T-helper 2 cell treated with Interferon-gamma antibody and Interleukin-4, amounts not matched to agents 100 ng/mL and 5 ng/mL, for 36 hours (primary cell): Measurements from ENCODE around the gene KATNA1. TPM values are rescaled to one million over a fixed set of nuclear protein-coding genes. Genes with fewer than 3 reads are reported as not detected.

ENCODE experiments used
- intact Hi-C: fragments of 100-400 bp; cut with micrococcal nuclease; formaldehyde crosslinking; loops from one replicate; pipeline ENCODE4 v1.15.1; 2023
- total RNA-seq: library from RNA; stranded (reverse); gene quantifications from 2 replicates; pipeline ENCODE4 v1.2.3, GENCODE V29; 2022

Gene KATNA1
- total RNA-seq, 1 donor from 2014 or later: 23.3 TPM

- intact Hi-C loops: no loop called here
Measured at GRCh38 chr6:149614337-149614736, 34.2 kb downstream of the KATNA1 start.

GRCh38 chr6:149608381-149608982 is 40.0 kb downstream of the KATNA1 start:
- intact Hi-C loops: no loop called here

GRCh38 chr6:149600508-149600907 is 48.0 kb downstream of the KATNA1 start:
- intact Hi-C loops: no loop called here

DNA sequence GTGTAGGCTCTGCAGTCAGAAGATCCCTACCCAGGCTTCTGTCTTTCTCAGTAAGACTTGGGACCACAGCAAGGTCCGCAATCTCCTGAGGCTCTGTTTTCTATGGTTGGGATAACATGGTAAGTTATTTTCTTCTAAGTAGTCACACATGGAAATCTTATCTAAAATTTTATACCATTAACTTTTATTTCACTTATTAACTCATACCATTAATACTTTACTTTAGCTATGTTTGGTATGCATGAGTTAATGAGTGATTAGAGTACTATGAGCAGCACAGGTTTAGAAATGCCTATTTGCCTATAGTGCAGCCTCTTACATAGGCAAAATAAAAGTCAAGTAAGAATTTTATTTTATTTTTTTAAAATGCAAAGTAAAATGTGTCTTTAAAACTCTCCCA is 55.1 kb downstream of the KATNA1 start:
- intact Hi-C loops: no loop called here

DNA sequence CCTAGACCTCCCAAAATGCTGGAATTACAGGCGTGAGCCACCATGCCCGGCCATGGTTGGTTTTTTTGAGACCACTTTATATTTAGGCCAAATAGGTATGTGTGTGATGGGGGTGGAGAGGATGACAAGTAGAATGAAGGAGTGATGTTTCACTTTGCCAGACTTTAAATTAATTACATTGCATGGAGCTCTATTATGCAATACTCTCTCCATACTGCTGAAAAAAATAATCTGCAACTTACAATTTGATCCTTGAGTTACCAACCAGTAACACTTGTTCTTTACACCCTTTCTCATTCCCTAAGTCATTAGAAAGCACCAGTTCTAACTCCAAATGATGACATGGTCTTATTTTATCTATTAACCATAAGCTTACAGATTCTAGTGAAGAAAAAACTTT is 55.5 kb downstream of the KATNA1 start:
- intact Hi-C loops: no loop called here

- intact Hi-C loops: no loop called here
Measured at GRCh38 chr6:149586149-149586548, 62.4 kb downstream of the KATNA1 start.

DNA sequence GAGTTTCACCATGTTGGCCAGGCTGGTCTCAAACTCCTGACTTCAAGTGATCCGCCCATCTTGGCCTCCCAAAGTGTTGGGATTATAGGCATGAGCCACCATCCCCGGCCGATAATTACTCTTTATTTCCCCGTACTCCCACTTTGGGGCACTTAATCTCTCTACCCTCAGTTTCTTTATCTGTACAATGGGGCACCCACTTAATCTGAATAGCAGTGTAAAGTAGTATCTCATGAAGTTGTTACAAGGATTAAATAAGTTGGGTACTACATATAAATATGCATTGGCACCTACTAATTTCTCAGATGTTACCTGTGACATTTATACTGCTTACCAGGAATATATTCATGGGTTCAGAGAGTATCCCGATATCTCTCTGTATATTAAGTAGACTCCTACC is 67.2 kb downstream of the KATNA1 start:
- intact Hi-C loops: loop anchor here (5.0 kb wide), 1 partner anchor 41 kb away; no protein-coding TSS in a partner anchor

DNA sequence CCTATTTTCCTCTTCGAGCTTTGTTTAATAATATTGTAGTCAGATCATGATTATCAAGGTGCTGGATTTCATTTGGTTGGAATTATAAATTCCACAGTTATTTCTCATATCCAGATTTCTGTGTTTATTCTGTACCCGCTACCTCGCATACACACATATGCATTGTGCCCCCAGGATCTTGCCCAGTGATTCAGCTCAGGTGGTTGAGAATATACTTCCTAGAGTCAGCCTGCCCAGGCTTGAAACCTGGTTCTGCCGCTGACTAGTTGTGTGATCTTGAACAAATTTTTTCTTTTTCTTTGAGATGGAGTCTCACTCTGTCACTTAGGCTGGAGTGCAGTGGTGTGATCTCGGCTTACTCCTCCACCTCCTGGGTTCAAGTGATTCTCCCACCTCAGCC is 67.6 kb downstream of the KATNA1 start:
- intact Hi-C loops: loop anchor here (5.0 kb wide), 1 partner anchor 41 kb away; no protein-coding TSS in a partner anchor

- intact Hi-C loops: loop anchor here (5.0 kb wide), 1 partner anchor 439 kb away; no protein-coding TSS in a partner anchor
Measured at GRCh38 chr6:149567945-149568585, 80.4 kb downstream of the KATNA1 start.

DNA sequence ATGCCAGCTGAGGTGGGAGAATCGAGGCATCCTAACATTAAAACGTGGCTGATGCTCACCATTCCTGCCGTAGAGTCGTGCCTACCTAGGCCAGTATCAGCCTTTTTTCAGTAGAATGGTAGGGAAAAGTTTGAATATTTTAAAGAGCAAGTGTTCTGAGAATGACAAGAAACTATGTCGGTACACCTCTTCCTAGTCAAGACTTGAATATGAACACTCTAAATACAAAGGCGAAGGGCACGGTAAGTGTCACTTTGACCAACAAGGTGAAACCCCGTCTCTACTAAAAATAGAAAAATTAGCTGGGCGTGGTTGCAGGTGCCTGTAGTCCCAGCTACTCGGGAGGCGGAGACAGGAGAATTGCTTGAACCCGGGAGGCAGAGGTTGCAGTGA is 81.3 kb downstream of the KATNA1 start:
- intact Hi-C loops: loop anchor here (5.0 kb wide), 1 partner anchor 440 kb away; no protein-coding TSS in a partner anchor

DNA sequence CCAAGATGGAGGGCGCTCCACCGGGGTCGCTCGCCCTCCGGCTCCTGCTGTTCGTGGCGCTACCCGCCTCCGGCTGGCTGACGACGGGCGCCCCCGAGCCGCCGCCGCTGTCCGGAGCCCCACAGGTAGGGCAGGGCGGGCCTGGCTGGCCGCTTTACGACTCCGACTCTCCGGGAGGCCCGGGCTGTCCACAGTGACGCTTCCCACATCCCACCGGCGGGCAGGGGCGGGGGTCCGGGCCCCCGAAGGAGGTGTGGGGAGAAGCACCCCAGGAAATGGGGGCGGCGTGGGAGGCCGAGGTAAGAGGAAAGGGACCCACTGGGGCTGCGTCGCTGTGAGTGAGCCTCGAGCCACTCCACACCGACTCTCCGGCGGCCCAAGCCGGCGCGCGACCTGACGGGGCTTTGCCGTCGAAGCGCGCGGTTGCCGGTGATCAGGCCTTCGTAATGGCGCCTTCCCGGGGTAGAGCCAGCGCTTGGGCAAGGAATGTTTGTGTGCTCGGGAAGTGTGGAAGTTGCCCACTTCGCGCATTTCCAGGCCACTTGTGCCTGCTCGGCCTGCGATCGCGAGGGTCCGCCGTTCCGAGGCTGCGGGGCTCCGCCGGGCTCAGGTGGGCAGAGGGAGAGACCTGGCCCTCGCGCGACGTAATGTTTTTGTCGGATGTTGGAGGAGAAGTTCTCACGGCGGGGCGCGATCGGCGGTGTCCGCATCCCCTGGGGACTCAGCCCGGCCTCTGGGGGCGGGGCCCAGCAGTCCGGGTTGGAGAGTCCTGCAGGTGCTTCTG is 81.9 kb downstream of the KATNA1 start:
- intact Hi-C loops: loop anchor here (1.0 to 5.0 kb wide), 7 partner anchors 20 to 441 kb away; partner anchors contain the start of genes KATNA1, LATS1, LRP11 and NUP43

DNA sequence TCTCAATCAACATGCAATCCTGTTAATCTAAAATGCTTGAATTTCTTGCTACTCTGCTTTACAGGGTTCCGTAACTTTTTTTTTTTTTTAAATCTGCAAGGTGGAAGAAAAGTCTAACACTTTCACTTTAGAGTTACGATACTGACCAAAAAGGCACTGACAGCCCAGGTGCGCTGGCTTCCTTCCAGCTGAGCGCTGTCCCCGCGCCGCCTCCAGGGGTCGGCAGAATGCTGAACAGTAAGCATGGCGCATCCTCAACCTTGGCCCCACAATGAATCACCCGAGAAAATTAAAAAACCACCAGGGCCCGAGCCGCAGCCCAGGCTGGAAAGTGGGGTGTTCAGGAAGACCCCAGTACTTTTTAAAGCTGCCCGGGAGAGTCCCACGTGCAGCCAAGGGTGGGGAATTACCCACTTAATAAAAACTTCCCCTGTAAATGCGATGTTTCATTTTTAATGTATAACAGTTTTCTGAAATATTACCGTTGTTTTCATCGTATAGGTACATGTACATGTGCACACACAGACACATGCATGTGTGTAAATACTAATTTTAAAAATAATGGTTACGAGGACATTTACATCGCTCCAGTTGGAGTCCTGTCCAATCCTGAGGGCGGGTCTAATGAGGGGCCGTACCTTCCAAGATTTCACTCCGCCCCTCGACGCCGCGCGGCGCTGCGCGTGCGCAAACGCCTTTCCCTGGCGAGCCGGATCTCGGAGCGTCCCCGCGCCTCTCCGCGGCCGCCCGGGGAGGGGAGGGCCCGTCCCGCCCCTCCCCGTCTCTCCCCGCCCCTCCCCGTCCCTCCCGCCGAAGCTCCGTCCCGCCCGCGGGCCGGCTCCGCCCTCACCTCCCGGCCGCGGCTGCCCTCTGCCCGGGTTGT is 82.7 kb downstream of the KATNA1 start, which contains the start of gene GINM1:
TSS of gene GINM1 (plus strand) at position 849 of the 883 bp plus-strand sequence. CDS start 40 bp downstream, outside the sequence.
- intact Hi-C loops: loop anchor here (1.0 to 5.0 kb wide), 7 partner anchors 19 to 442 kb away; partner anchors contain the start of genes KATNA1, LATS1, LRP11 and NUP43

- intact Hi-C loops: no loop called here
Measured at GRCh38 chr6:149563928-149564325, 84.6 kb downstream of the KATNA1 start.

DNA sequence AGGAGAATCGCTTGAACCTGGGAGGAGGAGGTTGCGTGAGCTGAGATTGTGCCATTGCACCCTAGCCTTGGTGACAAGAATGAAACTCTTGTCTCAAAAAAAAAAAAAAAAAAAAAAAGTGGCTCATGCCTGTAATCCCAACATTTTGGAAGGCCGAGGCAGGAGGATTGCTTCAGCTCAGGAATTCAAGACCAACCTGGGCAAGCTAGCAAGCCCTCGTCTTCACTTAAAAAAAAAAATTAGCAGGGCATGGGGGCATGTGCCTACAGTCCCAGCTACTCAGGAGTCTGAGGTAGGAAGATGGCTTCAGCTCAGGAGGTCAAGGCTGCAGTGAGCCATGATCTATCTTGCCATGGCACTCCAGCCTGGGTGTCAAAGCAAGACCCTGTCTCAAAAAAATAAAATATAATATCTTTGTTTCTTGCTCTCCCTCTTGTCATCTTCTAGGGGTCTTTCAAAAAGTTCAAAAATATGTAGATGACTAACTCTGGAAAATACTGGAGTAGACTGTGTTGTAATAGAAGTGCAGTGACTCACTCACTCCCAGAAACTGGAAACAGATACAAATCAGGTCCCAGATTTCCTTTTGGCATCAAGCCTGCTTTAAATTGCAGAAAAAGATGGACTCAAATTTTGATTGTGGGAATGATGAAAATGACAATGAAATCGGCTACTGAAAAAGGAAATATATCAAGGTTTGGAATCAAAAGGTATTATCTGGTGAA is 85.1 kb downstream of the KATNA1 start:
- intact Hi-C loops: no loop called here

DNA sequence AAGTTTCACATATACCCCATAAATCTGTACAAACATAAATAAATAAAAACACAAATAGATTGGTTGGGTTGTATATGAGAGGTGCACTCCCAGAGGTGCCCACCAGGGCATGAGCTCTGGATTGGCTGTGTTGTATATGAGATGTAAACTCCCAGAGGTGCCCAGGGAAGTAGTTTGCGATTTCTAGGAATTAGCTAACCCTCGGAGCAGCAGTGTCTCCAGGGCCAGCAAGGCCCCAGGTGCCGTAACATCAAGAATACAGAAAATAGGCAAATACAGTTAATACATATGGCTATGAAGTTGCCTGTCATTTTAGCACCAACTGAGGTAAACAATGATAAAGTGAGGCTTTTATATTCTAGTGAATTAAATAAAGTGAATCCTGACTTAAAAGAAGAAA is 87.8 kb downstream of the KATNA1 start:
- intact Hi-C loops: no loop called here

GRCh38 chr6:149559389-149559788 is 89.1 kb downstream of the KATNA1 start:
- intact Hi-C loops: no loop called here

- intact Hi-C loops: no loop called here
Measured at GRCh38 chr6:149558029-149558428, 90.5 kb downstream of the KATNA1 start.

DNA sequence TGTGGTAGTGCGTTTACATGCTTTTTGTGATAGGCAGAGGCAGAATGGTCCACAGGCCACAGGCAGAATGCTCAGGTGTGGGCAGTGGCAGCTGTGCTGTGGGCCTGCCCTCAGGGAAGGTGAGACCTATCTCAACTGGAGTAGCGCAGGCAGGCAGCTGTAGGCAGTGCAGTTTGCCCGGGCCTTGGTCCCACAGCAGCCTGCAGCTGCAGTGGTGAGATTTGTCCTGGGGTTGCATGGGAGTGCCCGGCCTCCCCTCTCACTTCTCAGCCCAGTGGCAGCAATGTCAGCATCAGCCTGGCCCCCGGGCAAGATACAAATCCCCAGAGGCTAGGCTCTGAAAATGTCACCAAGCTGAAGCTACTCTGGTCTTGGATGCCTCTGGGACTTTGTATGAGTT is 96.6 kb downstream of the KATNA1 start:
- intact Hi-C loops: no loop called here

- intact Hi-C loops: loop anchor here (1.0 to 10.0 kb wide), 9 partner anchors 20 to 1849 kb away; partner anchors contain the start of genes GINM1, KATNA1, LATS1 and LRP11
Measured at GRCh38 chr6:149545754-149546471, 102.6 kb downstream of the KATNA1 start, which contains the start of gene PPIL4. PPIL4 (minus strand) TSS chr6:149546043; CDS start chr6:149546005, 38 bp downstream.
